ENCODE data around the gene EDNRB.
"Not testable (repeated sequence)": the region's sequence is repeated elsewhere in the genome, so short reads cannot be mapped to it uniquely, and the experiment has no call there.

EDNRB gene

DNA sequence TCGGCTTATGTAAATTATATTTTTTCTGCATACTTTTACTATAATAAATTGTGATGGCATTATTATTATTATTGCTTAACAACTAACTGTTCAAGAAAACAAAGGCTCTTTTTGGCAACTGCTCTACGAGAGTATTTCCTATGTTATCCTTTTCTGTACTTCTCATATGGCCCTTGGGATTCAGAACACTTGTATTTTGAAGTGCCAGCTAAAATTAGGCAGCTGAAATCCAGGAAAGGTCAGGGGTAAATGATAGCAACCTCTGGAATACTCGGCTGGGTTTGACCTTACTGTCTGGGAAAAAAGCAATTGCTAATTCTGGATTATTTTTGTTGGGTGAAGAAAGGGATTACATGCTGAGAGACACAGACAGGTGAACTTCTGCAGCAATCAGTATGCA, 23.9 kb downstream of the EDNRB start:
- no peak for DNase-seq

DNA sequence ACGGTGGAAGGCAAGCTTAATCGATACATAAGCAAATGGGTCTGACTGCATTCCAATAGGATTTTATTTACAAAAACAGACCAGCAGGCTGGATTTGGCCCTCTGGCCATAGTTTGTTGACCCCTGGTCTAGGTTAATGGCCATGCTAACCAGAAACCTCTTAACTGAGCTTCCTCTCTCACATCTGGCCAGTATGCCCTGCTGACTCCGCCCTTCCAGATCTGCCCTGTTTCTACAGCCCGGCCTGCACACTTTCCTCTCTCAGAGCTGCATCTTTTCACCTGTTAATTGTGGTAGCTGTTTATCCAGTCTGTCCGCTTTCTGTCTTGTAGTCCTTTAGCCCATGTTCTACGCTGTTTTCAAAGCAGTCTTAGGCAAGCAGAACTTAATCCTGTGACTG, 25.6 kb downstream of the EDNRB start:
- no peak for DNase-seq

DNA sequence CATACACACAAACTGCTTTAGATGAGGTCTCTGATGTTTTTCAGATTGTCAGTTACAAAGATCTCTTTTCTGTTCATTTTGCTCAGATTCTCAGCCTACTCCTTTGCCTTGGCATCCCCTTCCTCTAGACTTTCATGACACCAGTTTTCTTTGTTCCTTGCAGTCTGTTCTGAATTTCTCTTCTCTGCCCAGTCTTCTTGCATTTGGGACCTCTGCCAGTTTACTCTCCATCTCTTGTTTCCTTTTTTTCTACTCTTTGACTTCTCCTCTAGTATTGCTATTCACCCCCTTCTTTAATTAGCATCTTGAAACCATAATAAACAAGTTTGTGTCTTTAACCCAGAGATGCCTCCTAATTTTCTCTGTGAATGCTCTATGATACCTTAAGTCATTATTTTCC, 26.1 kb downstream of the EDNRB start:
- no peak for DNase-seq

DNA sequence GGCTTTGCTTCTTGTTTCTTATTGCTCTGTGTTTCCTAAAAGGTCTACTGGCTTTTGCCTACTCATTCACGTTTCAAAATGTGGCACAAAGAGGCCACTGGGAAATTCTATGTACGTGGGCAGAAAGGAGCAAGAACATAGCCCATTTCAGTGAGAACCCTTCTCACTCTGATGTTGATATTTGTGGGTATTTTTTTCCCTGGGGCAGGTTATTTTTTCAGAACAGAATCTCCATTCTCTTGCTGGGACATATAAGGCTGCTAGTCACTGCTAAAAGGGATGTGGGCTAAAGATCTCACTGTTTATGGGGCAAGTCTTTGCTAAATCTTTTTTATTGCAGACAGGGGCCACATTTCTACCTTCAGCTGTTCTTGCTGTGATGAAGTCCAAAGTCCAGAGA, 27.1 kb downstream of the EDNRB start:
- DNase-seq: no peak

DNA sequence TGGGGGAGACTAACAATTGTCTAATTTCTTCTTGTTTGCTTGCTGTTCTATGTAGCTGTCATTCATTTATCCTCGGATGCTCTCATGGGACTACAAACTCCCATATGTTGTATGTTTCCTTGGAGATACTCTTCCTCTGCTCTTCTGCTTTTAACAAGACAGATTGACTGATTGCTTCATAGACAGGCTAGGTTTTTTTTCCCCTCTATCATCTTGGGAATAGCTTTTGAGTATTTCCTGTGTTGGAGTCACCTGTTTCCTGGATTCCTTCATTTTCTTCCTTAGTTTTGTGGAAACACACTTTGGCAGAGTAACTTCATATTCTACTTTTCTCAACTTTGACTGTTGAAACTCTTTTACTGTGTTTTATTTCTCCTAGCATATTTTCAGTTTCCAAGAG, 27.6 kb downstream of the EDNRB start:
- DNase-seq: no peak

DNA sequence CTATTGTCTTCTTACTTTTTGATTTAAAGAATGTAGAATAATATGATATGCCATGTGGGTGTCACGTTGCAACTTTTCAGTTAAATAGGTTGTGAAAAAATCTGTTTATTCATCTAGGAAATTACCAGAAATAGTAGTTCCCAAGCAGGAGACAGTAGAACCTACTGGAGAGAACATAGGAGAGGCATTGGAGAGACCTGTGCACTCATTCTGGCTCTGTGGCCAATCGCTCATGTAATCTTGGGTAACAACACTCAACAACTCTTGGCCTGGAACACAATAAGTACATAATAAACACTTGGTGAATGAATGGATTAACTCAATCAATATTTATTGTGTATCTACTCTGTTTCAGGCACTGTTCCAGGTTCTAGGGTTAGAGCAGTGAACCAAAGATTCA, 35.3 kb downstream of the EDNRB start:
- no peak for DNase-seq

DNA sequence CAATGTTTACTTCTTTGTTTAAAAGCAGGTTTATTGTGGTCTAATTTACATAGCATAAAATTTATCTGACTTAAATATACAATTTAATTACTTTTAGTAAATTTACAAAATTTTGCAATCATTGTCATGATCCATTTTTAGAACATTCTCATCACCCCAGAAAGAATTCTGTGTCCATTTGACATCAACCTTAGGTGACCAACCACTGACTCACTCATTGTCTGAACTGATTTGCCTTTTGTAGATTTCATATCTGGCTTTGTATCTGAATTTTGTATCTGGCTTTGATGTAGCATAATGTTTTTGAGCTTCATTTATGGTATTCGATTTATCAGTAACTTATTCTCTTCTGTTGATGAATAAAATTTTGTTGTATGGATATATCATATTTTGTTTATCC, 40.4 kb downstream of the EDNRB start:
- DNase-seq: no peak

DNA sequence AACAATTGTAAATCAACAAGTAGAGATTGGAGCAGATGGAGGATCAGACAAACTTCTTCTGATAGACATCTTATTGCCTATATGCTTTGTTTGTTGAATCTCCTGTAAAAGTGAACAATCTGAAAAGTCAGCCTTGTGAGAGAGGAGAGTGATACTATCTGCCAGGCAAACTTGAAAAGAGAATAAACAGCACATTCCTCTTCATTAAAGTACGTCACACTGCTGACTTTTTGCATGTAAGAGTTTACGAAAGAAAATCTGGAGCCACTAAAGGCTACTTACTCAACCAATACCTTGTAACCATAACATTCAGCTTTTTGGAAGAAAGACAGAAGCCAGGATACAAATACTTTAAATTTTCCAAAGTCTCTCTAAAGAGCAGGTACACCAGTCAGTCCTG, 42.5 kb downstream of the EDNRB start:
- no peak for DNase-seq

DNA sequence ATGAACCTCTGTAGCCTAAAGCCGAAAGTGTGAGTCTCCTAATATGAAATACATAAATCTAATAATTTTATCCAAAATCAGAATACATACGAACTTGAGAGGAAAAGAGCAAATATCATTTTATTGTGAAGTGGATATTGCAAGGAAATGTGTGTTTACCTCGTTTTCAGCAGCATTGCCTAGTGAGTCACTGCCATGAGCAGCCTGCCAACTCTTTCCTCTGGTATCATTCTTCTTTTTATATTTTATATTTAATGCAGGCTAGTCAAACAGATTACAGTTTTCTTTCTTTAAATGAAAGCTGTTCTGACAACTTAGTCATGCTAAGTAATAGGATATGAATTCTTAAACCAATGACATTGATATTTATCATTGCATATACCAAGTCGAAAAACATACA, 44.2 kb downstream of the EDNRB start:
- no peak for DNase-seq

DNA sequence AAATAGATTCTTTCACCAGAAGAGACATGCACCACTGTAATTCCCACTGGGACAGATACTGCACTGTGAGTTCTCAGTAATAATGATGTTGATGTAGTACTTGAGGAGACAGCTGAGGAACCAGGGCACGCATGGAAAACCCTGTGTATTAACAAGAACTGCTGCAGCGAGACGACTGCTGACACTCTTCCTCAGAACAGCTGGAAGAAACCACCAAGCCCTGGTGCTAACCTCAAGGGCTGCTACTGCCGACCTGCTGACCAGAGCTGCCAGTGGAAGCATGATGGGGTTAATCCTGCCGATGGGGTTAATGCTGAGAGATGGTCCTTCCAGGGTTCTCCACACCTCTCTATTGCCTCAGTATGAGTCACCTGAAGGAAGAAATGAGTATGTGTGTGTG, 45.6 kb downstream of the EDNRB start:
- DNase-seq: no peak

DNA sequence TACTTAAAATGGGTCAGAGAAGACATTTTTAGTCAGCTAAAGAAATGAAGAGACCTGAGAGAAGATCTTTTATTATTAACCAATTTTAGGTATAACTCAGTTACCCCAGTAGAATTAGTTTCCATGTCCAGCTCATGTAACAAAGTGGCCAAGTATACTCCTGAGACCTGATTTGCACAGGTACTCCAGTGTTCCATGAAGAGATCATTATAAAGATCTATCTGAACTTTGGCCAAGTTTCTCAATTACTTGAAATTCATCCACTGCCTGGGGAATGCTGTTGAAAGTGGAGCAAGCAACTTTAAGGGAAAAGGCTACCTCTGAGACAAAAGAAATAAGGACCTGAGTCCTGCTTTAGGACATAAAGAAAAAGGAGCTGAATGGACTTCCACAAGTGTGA, 47.0 kb downstream of the EDNRB start:
- DNase-seq: no peak

DNA sequence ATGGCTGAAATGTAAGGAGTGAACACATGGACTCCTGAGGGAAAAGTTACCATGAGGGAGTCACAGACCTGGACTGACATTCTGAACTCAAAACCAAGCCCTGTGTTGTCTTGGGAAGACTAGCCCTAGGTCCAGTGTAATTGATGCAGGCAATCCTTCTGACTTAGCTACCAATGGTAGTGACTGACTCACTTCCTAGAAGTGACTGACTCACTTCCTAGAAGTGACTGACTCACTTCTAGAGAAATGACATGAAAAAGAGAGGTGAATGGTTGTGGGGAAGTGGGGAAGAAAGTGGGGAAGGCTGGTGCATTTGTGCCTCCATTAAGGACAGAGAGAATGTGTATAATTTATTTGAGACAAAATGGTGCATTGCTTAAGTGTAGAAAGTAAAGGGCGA, 49.9 kb downstream of the EDNRB start:
- DNase-seq: no peak

DNA sequence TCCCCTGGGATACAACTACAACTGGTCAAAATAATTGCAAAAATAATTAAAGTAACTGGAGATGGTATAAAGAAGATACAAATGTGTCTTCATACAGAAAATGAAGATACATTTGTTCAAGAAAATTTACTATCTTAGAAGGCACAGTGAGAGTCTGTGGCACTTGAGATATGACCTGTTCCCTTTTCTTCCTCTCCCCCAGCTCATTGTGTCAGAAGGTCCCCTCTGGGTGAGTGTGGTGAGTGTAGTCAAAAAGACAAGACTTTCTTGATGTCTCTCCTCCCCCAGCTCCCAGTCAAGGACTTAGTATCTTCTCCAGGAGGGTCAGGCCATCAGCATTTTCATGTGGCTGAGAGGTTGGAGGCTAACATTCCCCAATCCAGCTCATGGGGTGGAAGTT, 51.7 kb downstream of the EDNRB start:
- DNase-seq: no peak

DNA sequence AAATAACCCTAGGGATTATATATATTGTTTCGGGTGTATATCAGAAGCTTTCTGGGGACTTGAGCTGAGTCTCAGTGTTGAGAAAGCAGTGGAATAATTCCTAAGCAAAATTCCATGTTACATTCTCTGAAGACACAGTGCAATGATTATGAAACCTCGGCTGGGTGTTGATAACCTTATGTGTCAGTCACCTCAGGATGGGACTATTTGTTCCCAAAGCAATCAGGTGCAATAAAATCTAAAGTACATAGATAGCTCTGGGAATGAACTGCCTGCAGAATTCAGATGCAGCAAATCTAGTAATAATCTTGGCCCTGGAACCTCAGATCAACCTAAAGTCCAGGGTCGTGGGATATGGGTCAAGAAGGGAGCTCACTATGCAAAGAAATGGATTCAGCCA, 53.0 kb downstream of the EDNRB start:
- no peak for DNase-seq

DNA sequence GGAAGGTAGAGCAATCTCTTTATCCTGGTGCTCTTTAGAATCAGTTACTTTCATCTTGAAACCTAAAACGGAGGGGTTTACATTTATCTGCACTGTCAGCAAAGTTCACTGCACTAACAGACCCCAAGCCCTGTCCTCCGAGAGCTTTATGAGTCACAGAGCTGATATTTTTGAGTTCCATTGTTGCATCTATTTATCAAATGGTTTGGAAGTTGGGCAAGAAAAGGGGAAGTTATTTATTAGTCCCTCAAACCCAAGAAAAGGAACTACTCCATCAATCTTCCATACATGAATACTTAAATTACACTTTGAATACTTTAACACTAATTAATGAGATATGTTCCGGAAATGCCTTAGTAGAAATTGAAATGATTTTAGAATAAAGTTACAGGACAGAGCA, 55.5 kb downstream of the EDNRB start:
- no peak for DNase-seq

DNA sequence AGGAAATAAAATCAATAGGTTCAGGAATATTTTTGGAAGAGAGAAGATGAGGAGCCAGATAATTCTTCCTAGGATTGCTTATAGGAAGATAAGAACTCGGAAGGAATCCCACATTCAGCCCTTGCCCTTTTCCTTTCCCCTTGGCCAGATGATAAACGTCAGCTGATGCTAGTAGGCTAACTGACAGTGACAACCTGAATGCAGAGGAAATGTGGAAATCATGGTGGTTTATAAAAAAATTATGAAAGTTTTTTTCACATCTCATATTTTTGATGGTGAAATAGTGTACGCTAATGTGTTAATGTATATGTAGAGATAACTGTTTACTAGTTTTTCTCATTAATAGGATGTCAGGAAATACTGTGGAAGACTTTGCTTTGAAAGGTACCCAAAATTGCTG, 56.9 kb downstream of the EDNRB start:
- no peak for DNase-seq

DNA sequence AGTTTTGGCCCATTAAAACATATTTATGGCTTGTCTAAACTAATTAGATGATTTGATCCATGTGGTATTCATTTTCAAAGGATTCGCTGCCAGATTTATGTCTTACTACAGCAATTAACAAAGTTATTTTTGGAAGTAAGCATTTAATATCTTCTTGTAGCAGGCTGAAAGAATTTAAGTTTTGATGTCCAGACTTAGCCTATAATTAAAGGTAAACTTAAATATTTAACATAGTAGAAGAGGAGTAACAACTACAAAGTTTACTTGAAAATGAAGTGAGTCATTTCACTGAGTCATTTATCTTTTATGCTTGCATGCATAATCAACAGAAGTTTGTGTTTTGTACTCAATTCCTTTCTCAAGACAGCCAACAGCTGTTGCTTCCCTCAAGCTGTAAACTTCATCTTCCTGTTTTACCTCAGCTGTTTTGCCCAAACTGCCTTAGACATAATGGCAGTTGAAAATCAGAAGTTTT, 58.1 kb downstream of the EDNRB start:
- no peak for DNase-seq

DNA sequence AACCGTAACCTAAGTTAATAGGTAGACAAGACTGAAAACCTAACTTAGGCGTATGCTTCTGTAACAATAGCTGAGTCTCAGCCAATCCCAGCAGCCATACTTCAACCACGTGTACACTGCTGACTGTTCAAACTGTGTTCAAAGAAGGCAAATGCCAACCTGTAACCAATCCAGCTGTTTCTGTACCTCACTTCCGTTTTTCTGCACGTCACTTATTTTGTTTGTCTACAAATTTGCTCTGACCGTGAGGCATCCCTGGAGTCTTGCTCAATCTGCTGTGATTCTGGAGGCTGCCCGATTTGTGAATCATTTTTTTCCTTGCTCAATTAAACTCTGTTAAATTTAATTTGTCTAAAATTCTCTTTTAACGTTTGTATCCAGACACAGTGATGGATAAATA, 59.2 kb downstream of the EDNRB start:
- no peak for DNase-seq

DNA sequence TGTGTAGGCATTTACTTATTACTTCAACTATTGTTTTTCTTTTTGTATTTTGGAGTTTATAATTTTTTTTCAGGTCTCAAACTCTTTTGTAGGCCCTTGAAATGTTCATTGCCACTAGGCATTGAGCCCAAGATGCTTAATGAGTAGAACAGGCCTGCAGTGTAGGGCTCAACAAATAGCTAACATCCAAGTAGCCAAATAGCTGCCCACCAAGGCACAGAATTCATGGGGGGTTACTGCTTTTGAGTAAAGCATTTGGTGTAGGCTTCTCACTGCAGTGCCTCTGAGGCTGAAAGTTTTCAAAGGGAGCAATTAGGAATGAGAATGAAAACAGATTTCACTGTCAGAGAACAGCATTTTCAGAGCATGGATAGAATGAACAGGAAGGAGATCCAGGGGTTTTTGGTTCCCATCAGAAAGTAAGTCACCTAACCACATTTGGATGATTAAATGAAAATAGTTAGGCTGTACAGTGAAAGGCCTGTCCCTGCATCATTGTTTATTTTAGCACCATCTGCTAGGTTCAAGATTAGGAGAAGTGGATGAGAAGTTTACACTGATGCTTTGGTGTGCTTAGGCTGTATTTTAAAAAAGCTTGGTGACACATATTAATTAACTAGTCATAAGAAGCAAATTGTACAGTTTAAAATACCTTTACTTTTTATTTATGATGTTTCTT, 61.0 kb downstream of the EDNRB start:
- DNase-seq: no peak

DNA sequence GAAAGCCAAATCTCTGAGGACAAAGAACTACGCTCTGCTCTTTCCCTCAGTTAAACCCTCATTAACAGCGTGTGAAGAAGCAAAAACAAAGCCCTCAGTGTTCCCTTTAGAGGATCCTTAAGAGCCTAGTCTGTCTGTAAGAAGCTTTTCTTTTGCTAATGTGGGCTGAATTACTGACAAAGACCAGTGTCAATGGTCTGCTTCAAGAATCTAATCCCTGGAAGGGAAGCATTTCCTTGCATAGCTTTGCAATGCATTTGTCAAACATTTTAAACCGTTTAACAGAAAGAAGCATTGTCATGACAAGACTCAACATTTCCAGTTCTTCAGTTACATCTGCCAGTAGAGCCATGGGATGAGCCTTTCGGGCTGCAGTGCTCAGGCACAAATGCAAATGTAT, 64.9 kb downstream of the EDNRB start:
- no peak for DNase-seq

DNA sequence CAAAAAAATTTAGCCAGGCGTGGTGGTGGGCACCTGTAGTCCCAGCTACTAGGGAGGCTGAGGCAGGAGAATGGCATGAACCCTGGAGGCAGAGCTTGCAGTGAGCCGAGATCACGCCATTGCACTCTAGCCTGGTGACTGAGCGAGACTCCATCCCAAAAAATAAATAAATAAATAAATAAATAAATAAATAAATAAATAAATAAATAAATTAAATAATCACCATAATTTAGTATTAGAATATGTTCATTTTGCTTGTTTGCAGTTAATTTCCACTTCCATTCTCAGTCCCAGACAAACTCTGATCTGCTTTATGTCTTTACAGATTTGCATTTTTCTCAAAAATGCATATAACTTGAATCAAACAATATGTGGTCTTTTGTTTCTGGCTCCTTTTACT, 70.6 kb downstream of the EDNRB start:
- DNase-seq: not testable (repeated sequence)

DNA sequence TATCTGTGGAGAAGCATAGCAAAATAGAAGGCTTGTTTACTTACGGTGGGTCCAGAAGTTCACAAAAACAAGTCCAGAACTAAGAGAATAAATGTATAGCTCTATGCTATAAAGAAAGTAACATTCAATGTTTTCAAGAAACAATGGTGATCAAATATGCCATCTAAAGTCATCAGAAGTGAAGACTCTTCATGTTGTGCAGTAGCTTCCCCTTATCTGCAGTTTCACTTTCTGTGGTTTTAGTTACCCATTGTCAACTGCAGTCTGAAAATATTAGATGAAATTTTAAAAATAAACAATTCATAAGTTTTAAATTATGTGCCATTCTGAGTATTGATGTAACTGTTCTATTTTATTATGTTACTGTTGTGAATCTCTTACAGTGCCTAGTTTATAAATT, 72.5 kb downstream of the EDNRB start:
- no peak for DNase-seq

Data from CD4-positive, alpha-beta T cell treated with Interleukin-21 for 1 hour (primary cell).